HepG2 (cell line): ENCODE results near the gene HAUS7.

Source experiments
- CBX2 ChIP-seq, 2 experiments: fragments of 200-600 bp in 1 of 2; sonication (generic); formaldehyde crosslinking in 1 of 2; IDR thresholded peaks; 2 replicates each; pipeline versions ENCODE4 v1.7.0 to v1.8.1; 2018 to 2022; ENCODE audit warnings: low read depth in 2 of 2, low read length in 1 of 2, mild to moderate bottlenecking in 1 of 2, missing genetic modification reagents in 1 of 2
- GMEB1 ChIP-seq: sonication (generic); formaldehyde crosslinking; IDR thresholded peaks from 2 replicates; pipeline ENCODE4 v1.5.1; 2020; ENCODE audit warnings: missing genetic modification reagents, mild to moderate bottlenecking, borderline replicate concordance
- MAFF ChIP-seq: IDR thresholded peaks from 2 replicates; pipeline ENCODE4 v1.6.1; 2011; ENCODE audit warnings: low read depth, low read length, improper control_type of control experiment
- PBX3 ChIP-seq: sonication (generic); formaldehyde crosslinking; IDR thresholded peaks from 2 replicates; pipeline ENCODE4 v1.8.1; 2023; ENCODE audit warnings: missing genetic modification reagents, inconsistent platforms, borderline replicate concordance
- POLR2A ChIP-seq, 2 experiments: IDR thresholded peaks; 2 replicates each; pipeline ENCODE4 v1.6.1; 2011; ENCODE audit warnings: low read depth in 2 of 2, low read length in 2 of 2, mild to moderate bottlenecking in 1 of 2, moderate library complexity in 1 of 2; ENCODE audit not compliant: insufficient read depth in 1 of 2
- SMAD1 ChIP-seq: sonication (generic); formaldehyde crosslinking; IDR thresholded peaks from 2 replicates; pipeline ENCODE4 v1.4.0; 2020; ENCODE audit warnings: missing genetic modification reagents, low read depth, mild to moderate bottlenecking, borderline replicate concordance
- STAG1 ChIP-seq: sonication (generic); formaldehyde crosslinking; IDR thresholded peaks from 2 replicates; pipeline ENCODE4 v1.4.0; 2020; ENCODE audit warnings: missing genetic modification reagents
- ZBTB33 ChIP-seq: sonication (generic); formaldehyde crosslinking; IDR thresholded peaks from 2 replicates; pipeline ENCODE4 v1.4.0; 2020; ENCODE audit warnings: missing genetic modification reagents
- ZNF557 ChIP-seq: sonication (generic); formaldehyde crosslinking; IDR thresholded peaks from 2 replicates; pipeline ENCODE4 v1.4.0; 2020; ENCODE audit warnings: missing genetic modification reagents
- TF ChIP-seq, protein P1 (sequence below): sonication (generic); formaldehyde crosslinking; IDR thresholded peaks from 2 replicates; pipeline ENCODE4 v1.5.0; 2020; ENCODE audit warnings: missing genetic modification reagents
- TF ChIP-seq, protein P2 (sequence below): sonication (generic); formaldehyde crosslinking; IDR thresholded peaks from 2 replicates; pipeline ENCODE4 v1.5.0; 2020; ENCODE audit warnings: mild to moderate bottlenecking, missing genetic modification reagents, moderate library complexity

DNA sequence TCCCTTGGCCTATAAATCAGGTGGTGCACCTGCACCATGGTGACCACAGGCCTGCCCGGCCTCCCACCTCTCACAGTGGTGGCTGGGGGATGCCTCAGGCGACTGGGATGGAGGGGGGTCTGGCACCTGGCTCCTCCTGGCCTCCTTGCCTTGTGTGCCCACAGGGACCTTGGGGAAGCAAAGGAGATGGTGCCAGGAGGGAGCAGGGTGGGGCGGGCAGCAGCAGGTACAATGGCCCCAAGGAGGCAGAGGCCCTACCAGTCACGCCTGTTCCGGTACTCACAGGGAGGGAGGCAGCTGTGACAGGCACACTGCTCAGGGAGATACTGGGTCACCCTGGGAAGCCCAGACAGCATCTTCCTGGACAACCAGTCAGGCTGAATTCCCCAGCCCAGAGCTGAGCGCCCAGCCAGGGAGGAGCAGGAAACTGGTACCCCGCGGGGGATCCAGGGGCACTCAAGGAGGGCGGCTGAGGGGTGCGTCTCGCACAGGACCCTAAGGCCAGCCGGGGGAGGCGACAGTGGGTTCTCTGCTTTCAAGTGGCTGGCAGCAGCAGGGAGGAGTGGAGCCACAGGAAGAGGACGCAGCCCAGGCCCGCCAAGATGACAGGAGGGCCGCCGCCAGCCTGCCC is 23.3 kb downstream of the HAUS7 start:
- TF ChIP-seq ZNF557 (CRISPR knock-in tag) (no peak), SMAD1 (no peak), STAG1 (no peak), MAFF (no peak), POLR2A (IDR thresholded peaks at IDR 0.05; ENCODE audit: insufficient read depth in 1 of 2, low read depth in 2 of 2, low read length in 2 of 2) (no peak), CBX2 (IDR thresholded peaks at IDR 0.05; ENCODE audit: low read depth, low read length) (no peak), CBX2 (CRISPR knock-in tag; IDR thresholded peaks at IDR 0.05; ENCODE audit: low read depth) (no peak), ZBTB33 (CRISPR knock-in tag) (no peak), GMEB1 (CRISPR knock-in tag) (no peak), PBX3 (CRISPR knock-in tag) (no peak)
- TF ChIP-seq, protein P1, sequence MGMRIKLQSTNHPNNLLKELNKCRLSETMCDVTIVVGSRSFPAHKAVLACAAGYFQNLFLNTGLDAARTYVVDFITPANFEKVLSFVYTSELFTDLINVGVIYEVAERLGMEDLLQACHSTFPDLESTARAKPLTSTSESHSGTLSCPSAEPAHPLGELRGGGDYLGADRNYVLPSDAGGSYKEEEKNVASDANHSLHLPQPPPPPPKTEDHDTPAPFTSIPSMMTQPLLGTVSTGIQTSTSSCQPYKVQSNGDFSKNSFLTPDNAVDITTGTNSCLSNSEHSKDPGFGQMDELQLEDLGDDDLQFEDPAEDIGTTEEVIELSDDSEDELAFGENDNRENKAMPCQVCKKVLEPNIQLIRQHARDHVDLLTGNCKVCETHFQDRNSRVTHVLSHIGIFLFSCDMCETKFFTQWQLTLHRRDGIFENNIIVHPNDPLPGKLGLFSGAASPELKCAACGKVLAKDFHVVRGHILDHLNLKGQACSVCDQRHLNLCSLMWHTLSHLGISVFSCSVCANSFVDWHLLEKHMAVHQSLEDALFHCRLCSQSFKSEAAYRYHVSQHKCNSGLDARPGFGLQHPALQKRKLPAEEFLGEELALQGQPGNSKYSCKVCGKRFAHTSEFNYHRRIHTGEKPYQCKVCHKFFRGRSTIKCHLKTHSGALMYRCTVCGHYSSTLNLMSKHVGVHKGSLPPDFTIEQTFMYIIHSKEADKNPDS (CRISPR knock-in tag): no peak
- TF ChIP-seq, protein P2, sequence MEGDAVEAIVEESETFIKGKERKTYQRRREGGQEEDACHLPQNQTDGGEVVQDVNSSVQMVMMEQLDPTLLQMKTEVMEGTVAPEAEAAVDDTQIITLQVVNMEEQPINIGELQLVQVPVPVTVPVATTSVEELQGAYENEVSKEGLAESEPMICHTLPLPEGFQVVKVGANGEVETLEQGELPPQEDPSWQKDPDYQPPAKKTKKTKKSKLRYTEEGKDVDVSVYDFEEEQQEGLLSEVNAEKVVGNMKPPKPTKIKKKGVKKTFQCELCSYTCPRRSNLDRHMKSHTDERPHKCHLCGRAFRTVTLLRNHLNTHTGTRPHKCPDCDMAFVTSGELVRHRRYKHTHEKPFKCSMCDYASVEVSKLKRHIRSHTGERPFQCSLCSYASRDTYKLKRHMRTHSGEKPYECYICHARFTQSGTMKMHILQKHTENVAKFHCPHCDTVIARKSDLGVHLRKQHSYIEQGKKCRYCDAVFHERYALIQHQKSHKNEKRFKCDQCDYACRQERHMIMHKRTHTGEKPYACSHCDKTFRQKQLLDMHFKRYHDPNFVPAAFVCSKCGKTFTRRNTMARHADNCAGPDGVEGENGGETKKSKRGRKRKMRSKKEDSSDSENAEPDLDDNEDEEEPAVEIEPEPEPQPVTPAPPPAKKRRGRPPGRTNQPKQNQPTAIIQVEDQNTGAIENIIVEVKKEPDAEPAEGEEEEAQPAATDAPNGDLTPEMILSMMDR (CRISPR knock-in tag): no peak
